Adipose tissue (tissue), 3 donors: ENCODE results near the gene RIMBP2. TPM values are rescaled to one million over a fixed set of nuclear protein-coding genes. Genes with fewer than 3 reads are reported as not detected.

Experiments used
- H3K27ac ChIP-seq: one replicate; pipeline ENCODE4 v1.5.1; 2013; ENCODE audit warnings: low read depth, low read length
- WGBS, 3 donors: extraction: QIAGEN DNeasy Blood & Tissue Kit; methylation state at CpG; one replicate each; pipeline ENCODE4 v1.1.7; 2013; 5-methylcytosine and 5-hydroxymethylcytosine counted together
- polyA plus RNA-seq, 3 donors: library from polyadenylated mRNA; stranded (reverse); fragments of 200-250 nt; gene quantifications; one replicate each; pipeline ENCODE4 v1.2.3, GENCODE V29; 2013
- donor health status: healthy with polysubstance abuse.
- donor health status: Bipolar disorder and iron deficiency.
- donor health status: healthy.

The RIMBP2 gene
- polyA plus RNA-seq, 3 donors = 0.49 to 1.7 (median 1.1) TPM

DNA sequence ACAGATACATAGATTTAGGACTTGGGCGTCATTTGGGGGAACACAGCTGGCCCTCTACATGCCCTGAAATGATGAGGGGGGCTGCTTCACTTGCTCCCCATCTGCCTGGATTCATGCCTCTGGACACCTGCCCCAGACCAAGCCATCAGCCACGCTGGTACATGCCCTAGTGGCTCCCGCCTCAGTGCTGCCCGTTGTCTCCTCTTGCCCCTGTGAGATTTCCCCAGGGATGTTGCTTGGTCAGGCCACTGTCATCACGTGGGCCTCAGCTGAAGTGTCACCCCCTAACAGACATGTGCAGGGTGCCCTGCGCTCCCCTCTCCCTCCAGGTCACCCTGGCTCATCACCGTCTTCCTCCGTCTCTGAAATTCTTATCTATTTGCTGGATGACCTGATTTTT is 220.9 kb downstream of the RIMBP2 start:
- no peak overlapping the region for H3K27ac ChIP-seq
- WGBS, 3 donors = 69 to 85% (median 85%) methylated on average over 8 of the region's 8 CpGs

DNA sequence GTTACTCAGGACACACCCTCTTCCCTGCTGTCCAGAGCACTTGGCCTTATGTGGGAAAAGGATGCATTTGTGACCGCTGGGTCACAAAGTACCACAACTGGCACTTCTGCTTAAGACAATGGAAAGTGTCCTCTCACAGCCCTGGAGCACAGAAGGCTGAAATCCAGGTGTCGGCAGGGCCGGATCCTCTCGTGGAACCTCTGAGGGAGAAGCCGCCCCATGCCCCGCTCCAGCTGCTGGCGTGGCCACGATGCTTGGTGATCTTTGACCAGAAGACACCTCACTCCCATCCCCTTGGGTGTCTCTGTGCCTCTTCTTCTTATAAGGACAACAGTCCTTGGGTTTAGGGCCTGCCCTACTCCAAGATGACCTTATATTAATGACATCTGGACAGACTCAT is 221.4 kb downstream of the RIMBP2 start:
- 81 to 96% (median 91%) methylated on average over 8 of the region's 8 CpGs for whole genome bisulfite sequencing, 3 donors

DNA sequence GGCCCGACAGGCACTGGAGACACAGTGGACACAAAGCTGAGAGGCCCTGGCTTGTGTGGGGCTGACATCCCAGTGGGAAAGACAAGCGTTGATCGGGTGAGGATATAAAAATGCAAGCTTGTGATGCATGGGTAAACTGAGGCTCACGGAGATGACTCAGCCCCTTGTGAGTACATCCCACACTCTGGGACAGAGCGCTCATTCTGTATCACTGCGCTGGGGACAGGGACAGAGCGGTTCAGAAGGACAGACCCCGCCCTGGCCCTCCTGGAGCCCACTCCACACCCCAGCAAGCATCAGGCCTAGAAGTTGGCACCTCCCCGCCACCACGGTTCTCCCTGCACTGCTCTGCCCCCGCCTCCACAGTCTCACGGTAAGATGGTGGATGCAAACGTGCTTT is 222.1 kb downstream of the RIMBP2 start:
- 75 to 80% (median 79%) methylated on average over 13 of the region's 13 CpGs for WGBS, 3 donors
- no peak overlapping the region for H3K27ac ChIP-seq

More for the DNA sequence above, 221.4 kb downstream of the RIMBP2 start:
- no peak overlapping the region for H3K27ac ChIP-seq

DNA sequence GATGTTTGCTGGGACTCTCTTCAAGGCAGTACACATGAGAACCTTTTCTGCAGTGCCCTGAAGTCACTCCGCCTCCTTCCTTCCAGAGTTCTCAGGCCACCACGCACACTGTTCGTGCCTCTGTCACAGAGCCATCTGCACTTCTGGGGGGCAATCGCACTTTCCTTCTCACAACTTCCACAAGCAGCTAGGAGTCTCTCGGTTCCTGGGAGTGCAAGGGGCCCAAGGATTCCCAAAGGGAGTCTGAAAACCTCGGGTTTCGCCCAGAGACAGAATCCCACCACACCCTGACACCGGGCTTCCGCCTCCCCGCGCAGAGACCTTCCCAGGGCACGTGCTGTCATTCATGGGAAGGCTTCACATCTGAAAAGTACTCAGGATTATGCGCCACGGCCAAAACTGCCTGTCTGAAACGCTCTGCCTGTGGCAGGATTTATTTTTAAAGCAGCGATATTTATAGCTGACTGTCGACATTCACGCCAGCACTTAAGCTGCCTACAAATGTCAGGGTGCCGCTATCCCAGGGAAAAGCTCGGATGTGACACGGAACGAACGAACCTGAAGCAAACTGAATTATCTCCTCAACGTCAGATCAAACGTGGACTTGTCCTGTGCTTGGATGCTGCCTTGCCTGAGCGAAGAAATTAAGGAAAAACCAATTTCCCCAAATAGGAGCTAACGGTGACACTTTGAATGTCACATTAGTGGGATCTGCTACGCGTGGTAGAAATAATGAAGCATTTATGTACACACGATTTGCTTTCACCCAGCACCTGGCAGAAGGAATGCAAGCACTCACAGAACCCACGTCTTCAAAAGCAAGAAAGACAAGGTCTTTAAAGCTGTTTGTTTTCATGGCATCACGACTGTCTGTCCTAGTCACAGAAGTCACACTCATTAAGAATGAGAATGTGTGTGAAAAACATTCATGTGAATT is 224.4 kb downstream of the RIMBP2 start:
- 56 to 61% (median 57%) methylated on average over 32 of the region's 32 CpGs for WGBS, 3 donors
- H3K27ac ChIP-seq = no peak overlapping the region

DNA sequence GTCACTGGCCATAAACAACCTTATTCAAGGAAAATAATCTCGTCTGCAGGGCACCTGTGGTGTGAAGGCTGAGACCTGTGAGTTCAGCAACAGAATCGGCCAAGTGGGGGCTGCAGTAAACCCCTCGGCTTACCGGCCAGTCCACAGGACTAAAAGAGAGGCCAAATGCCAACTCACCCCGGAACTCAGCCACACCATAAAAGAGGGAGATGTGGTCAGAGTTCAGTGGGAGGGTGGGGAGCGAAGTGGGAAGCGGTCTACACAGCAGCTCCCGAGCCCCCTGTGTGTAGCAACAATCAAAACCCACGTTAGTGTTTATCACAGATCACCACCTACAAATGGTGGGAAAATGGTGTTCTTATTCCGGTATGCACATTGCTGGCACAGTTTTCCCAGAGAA is 225.4 kb downstream of the RIMBP2 start:
- H3K27ac ChIP-seq = no peak overlapping the region
- WGBS, 3 donors = 64 to 71% (median 67%) methylated on average over 10 of the region's 10 CpGs

DNA sequence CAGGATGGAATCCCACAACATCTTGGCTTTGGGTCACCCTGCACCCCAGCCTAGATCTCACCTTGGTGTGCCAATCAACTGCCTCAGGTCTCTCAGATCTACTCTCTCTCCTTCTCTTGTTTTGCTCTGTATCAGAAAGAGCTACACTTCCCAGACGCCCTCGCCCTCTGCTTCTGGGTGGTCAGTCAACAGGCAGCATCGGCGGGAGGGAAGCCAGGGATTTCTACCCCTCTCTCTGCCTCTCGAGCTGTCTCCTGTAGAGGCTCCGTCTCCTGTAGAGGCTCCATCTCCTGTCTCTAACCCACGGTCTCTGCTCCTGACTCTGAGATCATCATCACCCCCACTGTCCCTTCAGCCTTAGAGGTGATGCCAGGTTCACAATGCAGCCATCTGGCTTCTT is 226.8 kb downstream of the RIMBP2 start:
- 83 to 87% (median 85%) methylated on average over 7 of the region's 7 CpGs for WGBS, 3 donors
- H3K27ac ChIP-seq = no peak overlapping the region

DNA sequence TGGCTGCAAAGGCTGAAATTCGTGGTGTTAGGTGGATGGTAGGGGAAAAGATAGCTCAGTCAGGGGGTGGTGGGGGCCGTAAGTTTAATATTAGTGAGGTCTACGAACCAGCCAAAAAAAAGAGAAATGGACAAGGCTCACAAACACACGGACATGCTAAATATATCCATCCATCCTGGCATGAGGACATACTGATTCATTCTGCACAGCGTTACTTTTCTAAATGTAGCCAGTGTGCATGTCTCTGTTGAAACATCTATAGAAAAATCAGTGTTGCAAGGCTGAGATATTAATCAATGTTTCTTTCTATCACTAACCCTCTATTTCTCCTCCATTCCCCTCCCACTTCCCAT is 227.8 kb downstream of the RIMBP2 start:
- H3K27ac ChIP-seq = no peak overlapping the region
- WGBS, 3 donors = 66 to 72% (median 70%) methylated on average over 5 of the region's 5 CpGs

DNA sequence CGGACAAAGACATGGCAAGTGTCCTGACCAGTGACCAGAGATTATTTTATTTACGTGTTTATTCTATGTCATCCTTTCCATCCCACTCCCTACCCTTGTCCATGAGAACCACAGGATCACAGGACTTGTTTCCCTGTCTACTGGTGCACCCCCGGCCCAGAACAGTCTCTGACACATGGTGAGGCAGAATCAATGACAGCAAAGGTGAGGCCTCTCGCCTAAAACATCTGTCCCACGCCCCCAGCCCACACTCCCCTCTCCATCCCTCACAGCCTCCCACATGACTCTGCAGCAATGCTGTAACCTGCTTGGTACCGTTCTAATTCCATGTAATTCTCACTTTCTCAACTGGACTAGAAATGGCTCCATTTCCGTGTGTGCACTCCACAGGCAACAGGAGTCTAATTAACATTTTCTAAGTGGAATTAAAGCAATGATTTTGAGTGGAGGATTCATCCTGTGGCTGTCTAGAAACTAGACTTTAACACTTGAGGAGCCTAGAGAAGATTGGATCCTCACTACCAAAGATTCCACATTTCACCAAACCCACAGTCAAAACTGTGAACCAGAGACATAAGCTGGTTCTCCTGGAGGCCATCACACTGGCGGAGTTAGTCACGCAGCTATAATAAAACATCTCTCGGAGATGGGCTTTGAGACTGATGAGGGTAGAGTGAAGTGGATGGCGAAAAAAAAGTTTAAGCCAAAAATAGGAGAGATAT is 228.3 kb downstream of the RIMBP2 start:
- H3K27ac ChIP-seq = no peak overlapping the region
- WGBS, 3 donors = 74 to 86% (median 83%) methylated on average over 11 of the region's 11 CpGs

DNA sequence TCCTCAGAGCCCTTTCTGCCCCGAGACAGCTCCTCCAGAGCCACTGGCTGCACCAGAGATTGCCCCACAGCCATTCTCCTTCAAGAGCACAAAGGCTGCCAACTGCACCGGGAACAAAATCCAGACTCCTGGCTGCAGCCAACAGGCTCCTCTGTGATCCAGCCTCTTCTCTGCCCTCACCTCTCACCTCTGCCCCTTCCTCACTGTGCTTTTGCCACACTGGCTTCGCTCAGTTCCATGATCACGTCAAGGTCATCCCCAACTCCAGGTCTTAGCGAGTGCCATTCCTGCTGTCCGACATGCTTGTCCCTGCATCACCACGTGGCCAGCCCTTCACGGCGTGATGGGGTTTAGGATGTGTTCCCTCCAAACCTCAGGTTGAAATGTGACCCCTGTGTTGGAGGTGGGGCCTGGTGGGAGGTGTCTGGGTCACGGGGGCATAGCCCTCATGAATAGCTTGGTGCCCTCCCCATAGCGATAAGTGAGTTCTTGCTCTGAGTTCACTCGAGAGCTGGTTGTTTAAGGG is 229.1 kb downstream of the RIMBP2 start:
- 81 to 85% (median 83%) methylated on average over 12 of the region's 12 CpGs for WGBS, 3 donors
- H3K27ac ChIP-seq = no peak overlapping the region

DNA sequence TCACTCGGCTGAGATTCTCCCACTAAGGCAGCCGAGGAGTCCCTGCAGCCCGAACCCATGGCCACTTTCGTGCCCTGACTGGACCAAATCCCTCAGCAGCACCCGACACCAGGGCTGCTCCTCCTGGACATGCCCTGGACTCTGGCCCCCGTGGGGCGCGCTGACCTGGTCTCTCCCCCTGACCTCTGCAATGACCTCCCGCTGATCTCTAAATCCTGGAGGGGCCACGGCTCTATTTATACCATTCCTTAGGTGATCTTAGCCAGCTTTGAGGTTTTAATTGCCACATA is 230.0 kb downstream of the RIMBP2 start:
- H3K27ac ChIP-seq = no peak overlapping the region
- WGBS, 3 donors = 74 to 82% (median 81%) methylated on average over 10 of the region's 10 CpGs

DNA sequence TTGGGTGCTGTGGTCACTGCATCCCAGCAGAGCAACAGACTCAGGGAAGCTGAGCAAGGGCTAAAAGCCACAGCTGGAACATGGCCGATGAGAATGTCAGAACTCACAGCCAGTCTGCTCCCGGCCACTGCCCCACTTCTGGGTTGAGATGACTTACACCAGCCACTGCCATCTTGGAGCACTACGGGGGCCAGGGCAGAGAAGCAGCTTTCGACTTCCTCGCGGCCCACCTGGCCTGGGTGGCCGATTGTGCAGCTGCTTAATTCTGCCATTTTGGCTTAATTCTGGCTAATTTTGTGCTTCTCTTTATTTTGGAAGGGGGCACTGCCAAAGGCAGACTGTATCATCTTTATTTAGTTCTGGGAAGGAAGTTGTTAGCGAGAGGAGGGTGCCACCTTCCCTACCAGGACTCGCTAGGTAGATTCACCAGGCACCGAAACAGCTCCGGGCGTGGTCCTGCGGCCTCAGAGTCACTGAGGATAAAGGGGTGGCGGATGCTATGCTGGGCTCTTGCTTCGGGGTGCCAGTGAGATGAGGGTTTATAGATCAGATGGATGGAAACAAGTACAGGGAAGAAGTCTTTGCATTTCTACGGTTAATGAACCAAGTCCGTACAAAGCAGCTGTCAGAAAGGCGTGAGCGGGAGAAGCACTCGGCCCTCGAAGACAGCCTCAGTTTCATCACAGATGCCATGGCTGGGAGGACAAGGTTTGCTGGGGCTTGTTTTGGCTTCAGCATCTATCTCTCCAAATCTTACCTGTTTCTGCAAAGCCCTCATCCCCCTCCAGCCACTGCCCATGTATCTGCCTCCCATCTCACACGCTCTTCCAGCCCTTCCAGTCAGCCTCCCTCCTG is 230.6 kb downstream of the RIMBP2 start:
- H3K27ac ChIP-seq = no peak overlapping the region
- 83 to 85% (median 84%) methylated on average over 22 of the region's 22 CpGs for WGBS, 3 donors

DNA sequence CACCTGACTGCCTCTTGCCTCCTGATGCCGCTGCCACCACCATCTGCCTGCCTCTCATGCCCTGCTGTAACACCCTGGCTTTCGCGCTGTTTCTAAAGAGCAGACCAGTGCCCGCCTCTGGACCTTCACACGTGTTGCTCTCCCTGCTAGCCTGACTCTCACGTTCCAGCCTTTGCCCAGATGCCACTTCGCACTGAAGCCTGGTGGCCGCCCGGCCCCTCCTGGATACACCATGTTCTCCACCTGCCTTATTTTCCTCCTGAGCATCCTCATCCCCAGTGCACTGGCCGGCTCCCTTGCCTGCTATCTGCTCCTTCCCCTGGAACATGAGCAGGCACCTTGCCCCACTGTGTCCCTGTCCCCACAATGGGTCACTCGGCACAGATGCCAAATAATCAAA is 231.9 kb downstream of the RIMBP2 start:
- WGBS, 3 donors = 68 to 81% (median 76%) methylated on average over 11 of the region's 11 CpGs
- no peak overlapping the region for H3K27ac ChIP-seq

DNA sequence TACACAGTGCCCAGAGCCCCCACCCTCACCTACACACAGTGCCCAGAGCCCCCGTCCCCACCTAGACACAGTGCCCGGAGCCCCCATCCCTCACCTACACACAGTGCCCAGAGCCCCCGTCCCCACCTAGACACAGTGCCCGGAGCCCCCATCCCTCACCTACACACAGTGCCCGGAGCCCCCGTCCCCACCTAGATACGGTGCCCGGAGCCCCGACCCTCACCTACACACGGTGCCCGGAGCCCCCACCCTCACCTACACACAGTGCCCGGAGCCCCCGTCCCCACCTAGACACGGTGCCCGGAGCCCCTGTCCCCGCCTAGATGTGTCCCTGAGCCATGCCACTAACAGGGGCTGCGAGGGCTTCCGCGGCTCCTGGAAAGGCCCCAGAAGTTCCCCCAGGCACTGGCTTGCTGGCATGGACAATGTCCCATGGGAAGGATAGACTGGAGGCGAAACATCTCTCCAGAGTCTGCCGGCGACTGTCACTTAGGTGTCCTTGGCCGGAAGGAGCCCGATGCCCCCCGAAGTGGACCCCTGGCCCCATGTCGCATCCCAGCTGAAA is 232.4 kb downstream of the RIMBP2 start:
- H3K27ac ChIP-seq = no peak overlapping the region
- WGBS, 3 donors = 80 to 89% (median 88%) methylated on average over 26 of the region's 26 CpGs

DNA sequence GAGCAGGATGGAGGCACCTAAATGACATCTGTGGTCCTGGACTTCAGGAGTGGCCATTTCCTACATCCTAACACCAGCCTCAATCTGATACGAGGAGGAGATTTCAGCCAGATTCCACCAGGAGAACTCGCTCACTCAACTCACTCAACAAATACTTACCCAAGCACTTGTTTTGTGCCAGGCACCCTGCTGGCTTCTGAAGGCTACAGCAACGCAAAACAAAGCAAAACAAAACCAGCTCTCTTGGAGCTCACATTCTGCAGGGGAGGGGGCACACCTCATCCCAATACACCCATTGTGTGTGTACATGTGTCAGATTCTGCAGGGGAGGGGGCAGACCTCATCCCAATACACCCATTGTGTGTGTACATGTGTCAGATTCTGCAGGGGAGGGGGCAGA is 233.7 kb downstream of the RIMBP2 start:
- 46 to 59% (median 53%) methylated on average over 3 of the region's 3 CpGs for WGBS, 3 donors

DNA sequence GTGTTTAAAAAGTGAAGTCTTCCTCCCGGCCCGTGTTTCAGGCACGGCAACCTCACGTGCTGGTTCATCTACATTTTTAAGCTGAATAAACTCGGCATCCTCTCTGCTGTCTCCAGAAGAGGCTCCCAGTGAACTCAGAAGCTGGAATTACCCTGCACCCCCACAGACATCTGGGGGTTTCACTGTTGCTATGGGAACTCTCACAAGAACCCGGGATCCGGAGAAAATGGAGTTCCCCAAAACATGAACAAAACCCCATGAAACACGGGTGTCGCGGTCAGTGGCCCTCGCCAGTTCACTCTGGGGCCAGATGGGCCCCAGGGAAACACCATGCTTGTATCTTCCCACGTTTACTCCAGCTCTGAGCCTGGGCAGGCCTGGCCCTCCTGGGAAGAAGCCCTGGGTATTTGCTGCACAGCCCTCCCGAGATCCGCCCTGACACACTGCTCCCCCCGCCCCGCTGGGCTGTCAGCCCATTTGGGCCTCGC is 234.7 kb downstream of the RIMBP2 start:
- H3K27ac ChIP-seq = no peak overlapping the region
- WGBS, 3 donors = 67 to 75% (median 71%) methylated on average over 17 of the region's 17 CpGs

More for the DNA sequence above, 233.7 kb downstream of the RIMBP2 start:
- no peak overlapping the region for H3K27ac ChIP-seq

DNA sequence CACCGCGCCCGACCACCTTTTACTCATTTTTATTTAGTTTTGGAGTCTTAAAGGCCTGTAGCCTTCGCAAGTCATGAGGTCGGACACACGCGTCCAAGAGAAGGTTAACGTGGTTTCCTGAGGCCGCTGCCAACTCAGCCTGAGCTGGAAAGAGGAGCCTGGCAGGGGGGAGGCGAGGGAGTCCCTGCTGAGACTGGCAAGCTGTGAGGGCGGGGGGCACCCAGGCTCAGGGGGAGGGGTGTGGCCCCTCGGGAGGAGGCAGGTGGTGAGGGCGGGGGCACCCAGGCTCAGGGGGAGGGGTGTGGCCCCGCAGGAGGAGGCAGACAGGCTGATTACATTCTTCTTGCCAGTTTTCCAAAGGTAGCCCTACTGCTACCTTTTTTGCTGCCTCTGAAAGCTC is 235.2 kb downstream of the RIMBP2 start:
- no peak overlapping the region for H3K27ac ChIP-seq
- WGBS, 3 donors = 47 to 64% (median 62%) methylated on average over 14 of the region's 14 CpGs

DNA sequence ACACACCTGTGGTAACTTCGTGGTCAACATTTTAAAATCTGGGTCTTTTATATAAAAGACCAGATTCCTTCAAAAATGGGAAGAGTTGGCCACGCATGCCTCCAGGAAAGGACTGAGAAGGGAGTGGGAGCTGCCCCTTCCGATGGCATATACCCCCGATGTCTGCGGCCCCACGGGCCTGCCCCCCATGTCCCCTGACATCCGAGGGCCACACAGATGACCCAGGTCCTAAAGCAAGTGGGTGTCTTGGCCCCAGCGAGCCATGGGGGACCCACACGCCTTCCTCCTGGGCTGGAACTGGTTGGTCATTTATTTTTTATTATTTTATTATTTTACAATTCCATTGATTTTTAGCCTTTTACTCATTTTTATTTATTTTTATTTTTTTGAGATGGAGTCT is 235.9 kb downstream of the RIMBP2 start:
- no peak overlapping the region for H3K27ac ChIP-seq
- 84 to 90% (median 86%) methylated on average over 9 of the region's 9 CpGs for WGBS, 3 donors

DNA sequence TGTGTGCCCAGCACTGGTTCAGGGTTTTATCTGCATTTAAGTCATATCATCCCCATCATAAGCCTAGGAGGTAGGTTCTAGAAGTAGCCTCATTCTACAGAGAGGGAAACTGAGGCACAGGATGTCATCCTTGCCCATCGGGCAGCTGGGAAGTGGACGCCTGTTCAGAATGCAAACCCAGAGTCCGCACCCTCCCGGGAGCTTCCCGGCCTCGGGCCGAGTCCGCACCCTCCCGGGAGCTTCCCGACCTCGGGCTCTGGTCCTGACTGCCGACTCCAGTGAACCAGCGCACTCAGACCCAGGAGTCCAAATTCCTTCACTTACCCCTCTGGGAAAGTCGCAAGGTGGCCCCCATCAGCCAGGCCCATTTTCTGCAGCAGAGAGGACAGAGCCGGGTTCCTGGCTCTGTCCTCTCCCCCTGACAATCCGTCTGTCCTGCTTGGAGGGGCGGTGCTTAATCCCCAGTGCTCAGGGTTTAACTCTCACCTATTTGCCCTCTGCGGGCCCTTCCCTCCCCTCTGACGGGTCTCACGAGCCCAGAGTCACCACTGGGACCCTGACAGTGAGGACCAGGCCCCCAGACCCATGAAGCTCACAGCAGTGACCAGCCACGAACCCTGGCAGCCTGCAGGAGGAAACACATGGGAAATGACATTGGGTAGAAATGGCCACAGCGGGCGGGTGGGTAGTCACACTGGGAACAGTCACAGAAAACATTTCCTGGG is 236.5 kb downstream of the RIMBP2 start:
- H3K27ac ChIP-seq = no peak overlapping the region
- 67 to 69% (median 68%) methylated on average over 23 of the region's 23 CpGs for WGBS, 3 donors
